Measurements from ENCODE around the gene DSTYK.
"Not testable (repeated sequence)": the region's sequence is repeated elsewhere in the genome, so short reads cannot be mapped to it uniquely, and the experiment has no call there.

DNA sequence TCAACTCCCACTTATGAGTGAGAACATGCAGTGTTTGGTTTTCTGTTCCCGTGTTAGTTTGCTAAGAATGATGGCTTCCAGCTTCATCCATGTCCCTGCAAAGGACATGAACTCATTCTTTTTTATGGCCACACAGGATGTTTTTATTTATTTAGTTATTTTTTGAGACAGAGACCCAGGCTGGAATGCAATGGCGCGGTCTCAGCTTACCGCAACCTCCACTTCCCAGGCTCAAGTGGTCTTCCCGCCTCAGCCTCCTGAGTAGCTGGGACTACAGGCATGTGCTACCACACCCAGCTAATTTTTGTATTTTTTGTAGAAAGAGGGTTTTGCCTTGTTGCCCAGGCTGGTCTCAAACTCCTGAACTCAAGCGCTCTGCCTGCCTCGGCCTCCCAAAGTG is 31.2 kb downstream of the DSTYK start:
- TF ChIP-seq, protein P1, sequence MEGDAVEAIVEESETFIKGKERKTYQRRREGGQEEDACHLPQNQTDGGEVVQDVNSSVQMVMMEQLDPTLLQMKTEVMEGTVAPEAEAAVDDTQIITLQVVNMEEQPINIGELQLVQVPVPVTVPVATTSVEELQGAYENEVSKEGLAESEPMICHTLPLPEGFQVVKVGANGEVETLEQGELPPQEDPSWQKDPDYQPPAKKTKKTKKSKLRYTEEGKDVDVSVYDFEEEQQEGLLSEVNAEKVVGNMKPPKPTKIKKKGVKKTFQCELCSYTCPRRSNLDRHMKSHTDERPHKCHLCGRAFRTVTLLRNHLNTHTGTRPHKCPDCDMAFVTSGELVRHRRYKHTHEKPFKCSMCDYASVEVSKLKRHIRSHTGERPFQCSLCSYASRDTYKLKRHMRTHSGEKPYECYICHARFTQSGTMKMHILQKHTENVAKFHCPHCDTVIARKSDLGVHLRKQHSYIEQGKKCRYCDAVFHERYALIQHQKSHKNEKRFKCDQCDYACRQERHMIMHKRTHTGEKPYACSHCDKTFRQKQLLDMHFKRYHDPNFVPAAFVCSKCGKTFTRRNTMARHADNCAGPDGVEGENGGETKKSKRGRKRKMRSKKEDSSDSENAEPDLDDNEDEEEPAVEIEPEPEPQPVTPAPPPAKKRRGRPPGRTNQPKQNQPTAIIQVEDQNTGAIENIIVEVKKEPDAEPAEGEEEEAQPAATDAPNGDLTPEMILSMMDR (IDR thresholded peaks at IDR 0.05; ENCODE audit: low read length), result not testable (repeated sequence)
- TF ChIP-seq EZH2phosphoT487 (IDR thresholded peaks at IDR 0.05; ENCODE audit: low read length); EZH2 (optimal IDR thresholded peaks at IDR 0.05; ENCODE audit: low read depth, low read length): not testable (repeated sequence)

Data from MM.1S (cell line).